ENCODE results near the gene SLC7A1. TPM values are rescaled to one million over a fixed set of nuclear protein-coding genes. Genes with fewer than 3 reads are reported as not detected.

Gene SLC7A1
- total and polyA plus RNA-seq, 10 donors, result 2.2 to 53.8 (median 20.6) TPM

- Histone ChIP-seq H3K36me3 (peaks cover 0 to 3% (median 0%) of the 10 kb centered on the region in 6 donors), H3K4me3 (peak overlapping the region in 6 of 8 donors; percentile 87 to 99 (median 94)), H3K27ac (peak overlapping the region in 4 of 8 donors; percentile 78 to 91 (median 87)), H3K27me3 (replicated peaks in 1 of 7) (no peaks in the 10 kb centered on the region), H3K9me3 (no peaks in the 10 kb centered on the region), H3K4me1 (peaks cover 4 to 54% (median 27%) of the 10 kb centered on the region in 6 donors)
- WGBS, 5 donors, result 72 to 87% (median 82%) methylated on average over 8 of the region's 8 CpGs
- intact Hi-C loops (cut with DNase I; ENCODE audit: low total_unique reads), result loop anchor here (10.0 kb wide), 1 partner anchor 251 kb away; no protein-coding TSS in a partner anchor
- no peak for DNase-seq
- no peak for TF ChIP-seq POLR2AphosphoS5 (IDR thresholded peaks at IDR 0.05)
- TF ChIP-seq CTCF (IDR thresholded peaks at IDR 0.05 in 8 of 11, conservative IDR thresholded peaks at IDR 0.05 in 3 of 11), result no peak
Observed at GRCh38 chr13:29593605-29594297, 1.7 kb downstream of the SLC7A1 start.

GRCh38 chr13:29591310-29591709 lies 4.2 kb downstream of the SLC7A1 start:
- intact Hi-C loops (cut with DNase I; ENCODE audit: low total_unique reads), result loop anchor here (10.0 kb wide), 1 partner anchor 253 kb away; no protein-coding TSS in a partner anchor
- 78 to 81% (median 79%) methylated on average over 5 of the region's 5 CpGs for WGBS, 5 donors

GRCh38 chr13:29589967-29590366 lies 5.5 kb downstream of the SLC7A1 start:
- intact Hi-C loops (cut with DNase I; ENCODE audit: low total_unique reads), result loop anchor here (10.0 kb wide), 1 partner anchor 255 kb away; no protein-coding TSS in a partner anchor
- no peak for DNase-seq
- 84 to 88% (median 87%) methylated on average over 7 of the region's 7 CpGs for WGBS, 5 donors
- TF ChIP-seq POLR2AphosphoS5 (IDR thresholded peaks at IDR 0.05) (no peak), CTCF (IDR thresholded peaks at IDR 0.05 in 8 of 11, conservative IDR thresholded peaks at IDR 0.05 in 3 of 11) (no peak), POLR2A (IDR thresholded peaks at IDR 0.05) (no peak)
- H3K36me3 ChIP-seq, result peaks cover 0 to 16% (median 0%) of the 10 kb centered on the region in 6 donors
- H3K4me1 ChIP-seq, result peaks cover 4 to 43% (median 18%) of the 10 kb centered on the region in 6 donors
- H3K27me3 ChIP-seq (replicated peaks in 1 of 7), result no peaks in the 10 kb centered on the region
- no peak overlapping the region for H3K4me3 ChIP-seq
- no peaks in the 10 kb centered on the region for H3K9me3 ChIP-seq
- H3K27ac ChIP-seq, result no peak overlapping the region

More at GRCh38 chr13:29591310-29591709, 4.2 kb downstream of the SLC7A1 start:
- TF ChIP-seq CTCF (IDR thresholded peaks at IDR 0.05 in 8 of 11, conservative IDR thresholded peaks at IDR 0.05 in 3 of 11) (no peak), POLR2AphosphoS5 (IDR thresholded peaks at IDR 0.05) (no peak), POLR2A (IDR thresholded peaks at IDR 0.05) (no peak)
- peaks cover 0 to 16% (median 0%) of the 10 kb centered on the region in 6 donors for H3K36me3 ChIP-seq
- no peaks in the 10 kb centered on the region for H3K9me3 ChIP-seq
- H3K27ac ChIP-seq, result no peak overlapping the region
- no peaks in the 10 kb centered on the region for H3K27me3 ChIP-seq (replicated peaks in 1 of 7)
- H3K4me1 ChIP-seq, result peaks cover 4 to 50% (median 24%) of the 10 kb centered on the region in 6 donors
- no peak for DNase-seq
- no peak overlapping the region for H3K4me3 ChIP-seq

- H3K27me3 ChIP-seq (replicated peaks in 1 of 7), result no peaks in the 10 kb centered on the region
- 93 to 100% (median 96%) methylated on average over 6 of the region's 6 CpGs for WGBS, 5 donors
- peaks cover 2 to 36% (median 13%) of the 10 kb centered on the region in 6 donors for H3K4me1 ChIP-seq
- H3K4me3 ChIP-seq, result no peak overlapping the region
- intact Hi-C loops (cut with DNase I; ENCODE audit: low total_unique reads), result no loop called here
- no peaks in the 10 kb centered on the region for H3K9me3 ChIP-seq
- no peak for DNase-seq
- no peak for TF ChIP-seq POLR2A (IDR thresholded peaks at IDR 0.05)
- TF ChIP-seq POLR2AphosphoS5 (IDR thresholded peaks at IDR 0.05), result no peak
- no peak overlapping the region for H3K27ac ChIP-seq
- H3K36me3 ChIP-seq, result peaks cover 0 to 16% (median 0%) of the 10 kb centered on the region in 6 donors
Observed at GRCh38 chr13:29589234-29589633, 6.3 kb downstream of the SLC7A1 start.

Measured in spleen (tissue), 11 donors.